ENCODE measurements around the gene POLQ.
A peak's percentile ranks its signal among the peaks of the same experiment; 100 is the strongest.
"Not testable (repeated sequence)": the region's sequence is repeated elsewhere in the genome, so short reads cannot be mapped to it uniquely, and the experiment has no call there.

POLQ gene

DNA sequence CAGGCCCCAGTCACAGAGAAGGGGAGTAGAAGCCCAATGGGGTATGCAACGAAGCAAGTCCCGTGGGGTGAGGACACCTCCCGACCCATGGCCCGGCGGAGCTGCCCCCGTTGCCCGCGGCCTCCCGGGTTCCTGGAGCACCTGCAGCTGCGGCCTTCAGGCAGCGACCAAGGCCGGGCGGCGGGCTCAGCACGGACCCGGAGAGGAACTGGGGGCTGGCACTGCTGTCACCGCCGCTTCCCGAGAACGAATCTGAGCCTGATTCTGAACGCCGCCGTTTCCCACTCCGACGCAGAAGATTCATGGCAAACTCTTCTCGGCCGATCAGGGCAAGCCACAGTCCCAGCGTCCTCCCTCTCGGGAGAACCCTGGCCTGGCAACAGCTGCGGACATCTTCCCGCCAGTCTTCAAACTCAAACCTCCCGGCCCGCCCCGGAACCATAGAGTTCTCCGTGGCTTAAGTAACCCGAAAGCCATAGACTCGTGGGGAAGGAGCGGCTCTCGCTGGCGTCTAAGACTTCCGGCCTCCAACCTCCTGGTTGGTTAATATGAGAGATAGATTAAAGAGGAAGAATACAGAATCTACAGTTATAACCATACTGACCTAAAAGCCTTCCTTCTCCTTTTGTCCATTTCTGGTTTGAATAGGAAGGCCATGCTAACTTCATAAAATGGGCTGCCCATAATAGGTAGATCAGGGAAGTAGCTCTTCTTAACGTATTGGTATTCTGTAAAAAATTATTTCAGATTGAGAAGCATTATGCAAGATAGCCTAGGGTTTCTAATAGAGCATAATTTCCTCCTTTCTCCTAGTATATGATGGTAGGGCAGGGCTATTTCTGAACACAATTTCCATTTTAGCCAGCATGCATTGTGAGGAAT is at the start of gene POLQ:
Gene POLQ (minus strand): TSS at position 415 of the 882 bp plus-strand sequence. CDS start 111 bp downstream, at position 304.
- peak; percentile 89 for DNase-seq (ENCODE audit: low read depth, low spot score)
- no peaks in the 10 kb centered on the region for H3K9me3 ChIP-seq (ENCODE audit: insufficient read depth, low read length)
- H3K36me3 ChIP-seq (ENCODE audit: insufficient read depth, insufficient read length, low read length), result peaks cover 32% of the 10 kb centered on the region
- peak within 1 kb of the TSS; percentile 89 for H3K9ac ChIP-seq (ENCODE audit: insufficient read length, low read depth)
- H3K27me3 ChIP-seq (ENCODE audit: insufficient read depth, insufficient read length), result no peaks in the 10 kb centered on the region
- TF ChIP-seq SUZ12 (IDR thresholded peaks at IDR 0.05; ENCODE audit: extremely low read depth, insufficient read depth, insufficient read length) (no peak), ZNF274 (IDR thresholded peaks at IDR 0.05; ENCODE audit: low read depth, low read length) (no peak), YY1 (IDR thresholded peaks at IDR 0.05; ENCODE audit: insufficient read depth, insufficient read length) (no peak)
- H3K4me3 ChIP-seq (ENCODE audit: insufficient read length, low read depth), result peak within 1 kb of the TSS; percentile 87
- H3K4me1 ChIP-seq (ENCODE audit: insufficient read depth, insufficient read length), result no peaks in the 10 kb centered on the region

DNA sequence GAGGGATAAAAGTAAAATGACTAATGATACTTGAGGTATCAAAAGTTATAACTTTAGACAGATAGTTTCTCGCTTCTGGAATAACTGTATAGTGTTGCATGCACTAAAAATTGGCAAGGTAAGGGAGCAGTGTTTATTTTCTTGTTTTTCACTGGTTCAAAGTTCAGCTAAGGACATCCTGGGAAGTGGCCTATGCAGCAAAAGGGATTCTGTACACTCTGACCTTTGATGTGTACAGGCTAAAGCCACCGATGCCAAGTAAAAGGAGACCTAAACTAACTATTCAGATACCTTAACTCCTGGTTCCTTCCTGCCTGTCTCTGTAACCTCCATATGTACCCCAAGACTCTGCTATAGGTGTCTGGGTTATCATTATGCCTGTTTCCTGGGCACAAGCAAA is 49.1 kb upstream of the POLQ start:
- Histone ChIP-seq H3K9me3 (ENCODE audit: insufficient read depth, low read length) (no peaks in the 10 kb centered on the region), H3K36me3 (ENCODE audit: insufficient read depth, insufficient read length, low read length) (no peaks in the 10 kb centered on the region), H3K4me1 (ENCODE audit: insufficient read depth, insufficient read length) (no peaks in the 10 kb centered on the region), H3K27me3 (ENCODE audit: insufficient read depth, insufficient read length) (no peaks in the 10 kb centered on the region), H3K9ac (ENCODE audit: insufficient read length, low read depth) (no peak overlapping the region), H3K4me3 (ENCODE audit: insufficient read length, low read depth) (no peak overlapping the region)
- TF ChIP-seq ZNF274 (IDR thresholded peaks at IDR 0.05; ENCODE audit: low read depth, low read length), result no peak
- no peak for TF ChIP-seq SUZ12 (IDR thresholded peaks at IDR 0.05; ENCODE audit: extremely low read depth, insufficient read depth, insufficient read length)
- no peak for TF ChIP-seq YY1 (IDR thresholded peaks at IDR 0.05; ENCODE audit: insufficient read depth, insufficient read length)
- no peak for DNase-seq (ENCODE audit: low read depth, low spot score)

DNA sequence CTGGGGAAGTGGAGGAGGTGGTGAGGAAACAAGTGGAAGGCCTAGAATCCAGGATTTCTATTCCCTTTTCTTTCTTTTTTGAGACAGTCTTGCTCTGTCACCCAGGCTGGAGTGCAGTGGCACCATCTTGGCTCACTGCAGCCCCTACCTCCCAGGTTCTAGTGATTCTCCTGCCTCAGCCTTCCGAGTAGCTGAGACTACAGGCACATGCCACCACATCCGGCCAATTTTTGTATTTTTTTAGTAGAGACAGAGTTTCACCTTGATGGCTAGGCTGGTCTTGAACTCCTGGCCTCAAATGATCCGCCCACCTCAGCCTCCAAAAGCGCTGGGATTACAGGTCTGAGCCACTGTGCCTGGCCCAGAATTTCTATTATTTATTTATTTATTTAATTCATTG is 48.0 kb upstream of the POLQ start:
- H3K4me3 ChIP-seq (ENCODE audit: insufficient read length, low read depth); H3K4me1 ChIP-seq (ENCODE audit: insufficient read depth, insufficient read length); H3K27me3 ChIP-seq (ENCODE audit: insufficient read depth, insufficient read length); H3K9me3 ChIP-seq (ENCODE audit: insufficient read depth, low read length); DNase-seq (ENCODE audit: low read depth, low spot score); H3K9ac ChIP-seq (ENCODE audit: insufficient read length, low read depth); H3K36me3 ChIP-seq (ENCODE audit: insufficient read depth, insufficient read length, low read length): not testable (repeated sequence)

DNA sequence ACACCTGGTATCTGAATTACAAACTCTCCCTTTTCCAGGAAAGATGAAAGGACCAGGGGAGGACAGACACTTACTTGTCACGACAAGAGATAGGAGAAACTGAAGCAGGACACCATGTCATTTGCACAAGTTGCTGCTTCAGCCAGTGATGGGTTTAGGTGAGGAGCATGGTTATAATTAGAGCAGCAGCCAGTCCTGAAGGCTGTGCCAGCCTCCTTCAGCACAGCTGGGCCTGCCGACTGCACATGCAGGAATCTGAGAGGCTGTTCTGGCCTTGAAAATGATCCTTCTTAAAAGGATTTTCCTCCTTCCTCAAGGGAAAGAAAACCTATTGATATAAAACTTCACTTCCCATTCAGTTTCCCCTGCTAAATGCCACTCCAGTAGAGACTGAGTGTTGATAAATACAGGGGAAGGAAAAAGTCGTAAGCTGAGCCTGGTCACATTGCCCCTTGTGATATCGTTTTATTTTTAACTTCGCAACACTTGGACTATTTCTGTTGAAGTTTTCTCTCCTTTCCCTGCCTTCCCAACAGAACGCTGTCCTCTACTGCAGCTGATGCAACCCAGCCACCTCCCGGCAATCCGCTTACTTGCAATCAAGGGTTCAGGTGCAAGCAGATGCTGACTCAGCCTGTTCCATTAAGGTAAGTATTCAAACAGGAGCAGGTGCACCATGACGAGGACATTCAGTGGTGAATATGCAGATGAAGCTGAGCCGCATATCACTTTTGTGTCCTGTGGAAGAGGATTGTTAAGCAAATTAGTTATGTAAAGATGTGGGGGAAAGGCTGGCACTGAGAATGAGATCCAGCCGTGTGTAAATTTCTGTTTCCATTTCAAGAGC is 47.3 kb upstream of the POLQ start, which contains the start of gene FBXO40:
Gene FBXO40 (plus strand): TSS at position 524 of the 847 bp plus-strand sequence. CDS start 27,197 bp downstream, outside the sequence.
- Histone ChIP-seq H3K36me3 (ENCODE audit: insufficient read depth, insufficient read length, low read length) (no peaks in the 10 kb centered on the region), H3K4me3 (ENCODE audit: insufficient read length, low read depth) (no peak within 1 kb of the TSS), H3K4me1 (ENCODE audit: insufficient read depth, insufficient read length) (no peaks in the 10 kb centered on the region), H3K9me3 (ENCODE audit: insufficient read depth, low read length) (no peaks in the 10 kb centered on the region), H3K9ac (ENCODE audit: insufficient read length, low read depth) (peak within 1 kb of the TSS; percentile 2), H3K27me3 (ENCODE audit: insufficient read depth, insufficient read length) (no peaks in the 10 kb centered on the region)
- no peak for TF ChIP-seq ZNF274 (IDR thresholded peaks at IDR 0.05; ENCODE audit: low read depth, low read length)
- no peak for TF ChIP-seq YY1 (IDR thresholded peaks at IDR 0.05; ENCODE audit: insufficient read depth, insufficient read length)
- TF ChIP-seq SUZ12 (IDR thresholded peaks at IDR 0.05; ENCODE audit: extremely low read depth, insufficient read depth, insufficient read length), result no peak
- peak; percentile 87 for DNase-seq (ENCODE audit: low read depth, low spot score)

DNA sequence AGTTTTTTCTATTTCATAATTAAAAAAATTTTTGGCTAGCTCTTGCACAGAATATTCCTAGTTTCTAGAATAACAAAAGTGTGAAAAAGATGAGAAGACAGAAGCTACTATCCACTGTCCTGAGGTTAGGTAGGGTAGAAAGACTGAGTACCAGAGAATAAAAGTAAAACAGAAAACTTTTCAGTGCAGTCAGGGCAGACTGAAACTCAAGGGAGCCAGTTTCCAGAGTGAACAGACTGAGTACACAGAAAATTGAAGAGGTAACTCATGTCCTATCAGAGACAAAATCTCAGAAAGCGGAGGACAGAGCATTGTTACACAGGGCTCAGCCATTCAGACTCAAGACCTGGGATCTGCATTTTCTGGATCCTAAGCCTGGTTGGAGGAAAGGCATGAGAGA is 38.6 kb upstream of the POLQ start:
- Histone ChIP-seq H3K27me3 (ENCODE audit: insufficient read depth, insufficient read length) (no peaks in the 10 kb centered on the region), H3K4me1 (ENCODE audit: insufficient read depth, insufficient read length) (no peaks in the 10 kb centered on the region), H3K4me3 (ENCODE audit: insufficient read length, low read depth) (no peak overlapping the region), H3K9ac (ENCODE audit: insufficient read length, low read depth) (no peak overlapping the region), H3K36me3 (ENCODE audit: insufficient read depth, insufficient read length, low read length) (no peaks in the 10 kb centered on the region), H3K9me3 (ENCODE audit: insufficient read depth, low read length) (no peaks in the 10 kb centered on the region)
- TF ChIP-seq ZNF274 (IDR thresholded peaks at IDR 0.05; ENCODE audit: low read depth, low read length), result no peak
- no peak for TF ChIP-seq SUZ12 (IDR thresholded peaks at IDR 0.05; ENCODE audit: extremely low read depth, insufficient read depth, insufficient read length)
- TF ChIP-seq YY1 (IDR thresholded peaks at IDR 0.05; ENCODE audit: insufficient read depth, insufficient read length), result no peak
- DNase-seq (ENCODE audit: low read depth, low spot score), result no peak

DNA sequence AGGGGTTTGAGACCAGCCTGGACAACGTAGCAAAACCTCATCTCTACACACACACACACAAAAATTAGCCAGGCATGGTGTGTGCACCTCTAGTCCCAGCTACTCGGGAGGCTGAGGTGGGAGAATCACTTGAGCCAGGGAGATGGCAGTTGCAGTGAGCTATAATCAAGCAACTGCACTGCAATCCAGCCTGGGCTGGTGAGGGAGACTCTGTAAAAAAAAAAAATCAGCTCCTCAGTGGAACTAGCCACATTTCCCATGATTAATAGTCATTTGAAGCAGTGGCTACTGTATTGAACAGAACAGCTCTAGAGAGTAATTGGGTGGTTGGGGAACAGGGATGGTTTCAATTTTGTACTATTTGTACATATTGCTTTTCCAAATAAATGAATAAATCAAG is 35.9 kb upstream of the POLQ start:
- H3K27me3 ChIP-seq (ENCODE audit: insufficient read depth, insufficient read length), result no peaks in the 10 kb centered on the region
- no peaks in the 10 kb centered on the region for H3K36me3 ChIP-seq (ENCODE audit: insufficient read depth, insufficient read length, low read length)
- H3K9me3 ChIP-seq (ENCODE audit: insufficient read depth, low read length), result no peaks in the 10 kb centered on the region
- no peak overlapping the region for H3K4me3 ChIP-seq (ENCODE audit: insufficient read length, low read depth)
- H3K9ac ChIP-seq (ENCODE audit: insufficient read length, low read depth), result no peak overlapping the region
- no peaks in the 10 kb centered on the region for H3K4me1 ChIP-seq (ENCODE audit: insufficient read depth, insufficient read length)
- TF ChIP-seq ZNF274 (IDR thresholded peaks at IDR 0.05; ENCODE audit: low read depth, low read length), result no peak
- no peak for TF ChIP-seq SUZ12 (IDR thresholded peaks at IDR 0.05; ENCODE audit: extremely low read depth, insufficient read depth, insufficient read length)
- no peak for TF ChIP-seq YY1 (IDR thresholded peaks at IDR 0.05; ENCODE audit: insufficient read depth, insufficient read length)
- no peak for DNase-seq (ENCODE audit: low read depth, low spot score)

DNA sequence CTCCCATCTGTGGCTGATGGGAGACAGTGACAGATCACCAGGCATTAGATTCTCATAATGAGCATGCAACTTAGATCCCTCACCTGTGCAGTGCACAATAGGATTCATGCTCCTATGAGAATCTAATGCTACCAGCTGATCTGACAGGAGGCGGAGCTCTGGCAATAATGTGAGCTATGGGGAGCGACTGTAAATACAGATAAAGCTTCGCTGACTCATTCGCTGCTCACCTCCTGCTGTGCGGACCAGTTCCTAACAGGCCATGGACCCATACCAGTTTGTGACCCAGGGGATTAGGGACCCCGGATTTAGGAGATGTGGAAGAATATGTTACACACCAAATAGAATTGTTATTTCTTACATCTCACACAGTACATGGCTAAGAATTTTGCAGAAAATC is 28.7 kb upstream of the POLQ start:
- no peaks in the 10 kb centered on the region for H3K4me1 ChIP-seq (ENCODE audit: insufficient read depth, insufficient read length)
- no peak overlapping the region for H3K9ac ChIP-seq (ENCODE audit: insufficient read length, low read depth)
- no peaks in the 10 kb centered on the region for H3K9me3 ChIP-seq (ENCODE audit: insufficient read depth, low read length)
- no peak overlapping the region for H3K4me3 ChIP-seq (ENCODE audit: insufficient read length, low read depth)
- no peaks in the 10 kb centered on the region for H3K27me3 ChIP-seq (ENCODE audit: insufficient read depth, insufficient read length)
- no peaks in the 10 kb centered on the region for H3K36me3 ChIP-seq (ENCODE audit: insufficient read depth, insufficient read length, low read length)
- no peak for TF ChIP-seq ZNF274 (IDR thresholded peaks at IDR 0.05; ENCODE audit: low read depth, low read length)
- TF ChIP-seq YY1 (IDR thresholded peaks at IDR 0.05; ENCODE audit: insufficient read depth, insufficient read length), result no peak
- no peak for TF ChIP-seq SUZ12 (IDR thresholded peaks at IDR 0.05; ENCODE audit: extremely low read depth, insufficient read depth, insufficient read length)
- DNase-seq (ENCODE audit: low read depth, low spot score), result no peak
